Uterus (tissue), 4 donors: ENCODE results near the gene SHC1. TPM values are rescaled to one million over a fixed set of nuclear protein-coding genes. Genes with fewer than 3 reads are reported as not detected.

Experiments used
- DNase-seq, 2 donors: peaks; one replicate each; pipeline ENCODE4 v3.0.0-alpha.2; 2019 to 2020
- H3K27ac ChIP-seq, 2 donors: fragments of 200-600 bp; sonication (generic); 1 replicate in 1 of 2; 2 replicates in 1 of 2; pipeline ENCODE4 v1.5.1; 2016 to 2018
- H3K27me3 ChIP-seq, 2 donors: fragments of 200-600 bp; sonication (generic); one replicate each; pipeline ENCODE4 v1.5.1; 2018 to 2019; ENCODE audit warnings: control low read depth in 1 of 2
- H3K36me3 ChIP-seq, 2 donors: fragments of 200-600 bp; sonication (generic); one replicate each; pipeline ENCODE4 v1.5.1; 2019; ENCODE audit warnings: control low read depth in 1 of 2
- H3K4me1 ChIP-seq, 2 donors: fragments of 200-600 bp; sonication (generic); one replicate each; pipeline ENCODE4 v1.5.1; 2018 to 2019; ENCODE audit warnings: control low read depth in 1 of 2
- H3K4me3 ChIP-seq, 2 donors: fragments of 200-600 bp; sonication (generic); 1 replicate in 1 of 2; 2 replicates in 1 of 2; pipeline ENCODE4 v1.5.1; 2018 to 2019; ENCODE audit warnings: mild to moderate bottlenecking in 1 of 2
- H3K9me3 ChIP-seq, 2 donors: fragments of 200-600 bp; sonication (generic); one replicate each; pipeline ENCODE4 v1.5.1; 2019; ENCODE audit warnings: control low read depth in 1 of 2
- POLR2A ChIP-seq, 2 donors: fragments of 450-650 bp; IDR thresholded peaks; one replicate each; pipeline ENCODE4 v1.6.1; 2016; ENCODE audit warnings: antibody characterized with exemption in 2 of 2, mild to moderate bottlenecking in 1 of 2, moderate library complexity in 1 of 2
- intact Hi-C: fragments of 100-400 bp; cut with DNase I; formaldehyde crosslinking; loops from one replicate; pipeline ENCODE4 v1.15.1; 2023; ENCODE audit warnings: low total_unique reads
- total RNA-seq, 4 donors: library from RNA; depleted of rRNA in 3 of 4; stranded (reverse); fragments of >200 nt in 3 of 4; gene quantifications; one replicate each; pipeline versions ENCODE4 v1.1.0 to v1.2.4, GENCODE V29; 2014 to 2023
- TF ChIP-seq, protein P1 (sequence below), 4 experiments: fragments of 200-600 bp in 2 of 4; fragments of 450-650 bp in 2 of 4; sonication (generic) in 2 of 4; IDR thresholded peaks; one replicate each; pipeline ENCODE4 v1.5.1; 2016 to 2019; ENCODE audit warnings: antibody characterized with exemption in 4 of 4, mild to moderate bottlenecking in 2 of 4, moderate library complexity in 1 of 4
- donor health status: DM: yes; HTN: yes; CAD: no.

SHC1 gene
- total RNA-seq, 4 donors from 2014 or later = 93.5 to 149 (median 101) TPM

DNA sequence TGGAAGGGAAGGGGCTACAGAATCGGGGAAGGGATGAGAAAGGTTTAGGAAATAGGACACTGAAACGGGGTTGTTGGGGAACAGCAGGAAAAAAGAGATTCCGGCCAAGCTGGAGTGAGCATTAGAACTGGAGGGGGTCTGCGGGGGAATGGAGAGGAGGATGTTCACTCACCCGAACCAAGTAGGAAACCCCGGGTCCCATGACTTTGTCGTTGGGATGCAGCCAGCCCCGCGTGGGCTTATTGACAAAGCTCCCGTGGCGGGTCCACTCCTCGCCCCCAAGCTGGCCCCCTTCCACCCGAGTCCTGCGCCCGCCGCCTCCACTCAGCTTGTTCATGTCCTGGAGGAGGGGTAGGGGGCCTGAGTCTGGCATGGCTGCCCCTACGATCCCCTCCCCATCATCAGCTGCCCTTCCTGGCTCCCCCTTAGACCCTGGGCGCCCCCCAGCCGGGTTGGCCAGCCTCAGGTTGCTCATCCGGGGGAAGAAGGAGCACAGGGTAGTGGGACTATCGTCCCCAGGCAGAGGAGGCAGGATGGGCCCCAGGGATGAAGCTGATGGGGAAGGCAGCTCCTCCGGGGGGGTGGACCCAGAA lies 591 bp downstream of the SHC1 start:
- no peak for TF ChIP-seq POLR2A (IDR thresholded peaks at IDR 0.05)
- TF ChIP-seq, protein P1, sequence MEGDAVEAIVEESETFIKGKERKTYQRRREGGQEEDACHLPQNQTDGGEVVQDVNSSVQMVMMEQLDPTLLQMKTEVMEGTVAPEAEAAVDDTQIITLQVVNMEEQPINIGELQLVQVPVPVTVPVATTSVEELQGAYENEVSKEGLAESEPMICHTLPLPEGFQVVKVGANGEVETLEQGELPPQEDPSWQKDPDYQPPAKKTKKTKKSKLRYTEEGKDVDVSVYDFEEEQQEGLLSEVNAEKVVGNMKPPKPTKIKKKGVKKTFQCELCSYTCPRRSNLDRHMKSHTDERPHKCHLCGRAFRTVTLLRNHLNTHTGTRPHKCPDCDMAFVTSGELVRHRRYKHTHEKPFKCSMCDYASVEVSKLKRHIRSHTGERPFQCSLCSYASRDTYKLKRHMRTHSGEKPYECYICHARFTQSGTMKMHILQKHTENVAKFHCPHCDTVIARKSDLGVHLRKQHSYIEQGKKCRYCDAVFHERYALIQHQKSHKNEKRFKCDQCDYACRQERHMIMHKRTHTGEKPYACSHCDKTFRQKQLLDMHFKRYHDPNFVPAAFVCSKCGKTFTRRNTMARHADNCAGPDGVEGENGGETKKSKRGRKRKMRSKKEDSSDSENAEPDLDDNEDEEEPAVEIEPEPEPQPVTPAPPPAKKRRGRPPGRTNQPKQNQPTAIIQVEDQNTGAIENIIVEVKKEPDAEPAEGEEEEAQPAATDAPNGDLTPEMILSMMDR (IDR thresholded peaks at IDR 0.05) = no peak
- no peaks in the 10 kb centered on the region for H3K36me3 ChIP-seq
- H3K4me3 ChIP-seq = peak overlapping the region; percentile 30 to 37
- DNase-seq = peak; percentile 56 to 58
- H3K27me3 ChIP-seq = no peaks in the 10 kb centered on the region
- peaks cover 3 to 8% of the 10 kb centered on the region in 2 donors for H3K4me1 ChIP-seq
- H3K9me3 ChIP-seq = no peaks in the 10 kb centered on the region
- intact Hi-C loops = no loop called here
- H3K27ac ChIP-seq = peak overlapping the region; percentile 99

DNA sequence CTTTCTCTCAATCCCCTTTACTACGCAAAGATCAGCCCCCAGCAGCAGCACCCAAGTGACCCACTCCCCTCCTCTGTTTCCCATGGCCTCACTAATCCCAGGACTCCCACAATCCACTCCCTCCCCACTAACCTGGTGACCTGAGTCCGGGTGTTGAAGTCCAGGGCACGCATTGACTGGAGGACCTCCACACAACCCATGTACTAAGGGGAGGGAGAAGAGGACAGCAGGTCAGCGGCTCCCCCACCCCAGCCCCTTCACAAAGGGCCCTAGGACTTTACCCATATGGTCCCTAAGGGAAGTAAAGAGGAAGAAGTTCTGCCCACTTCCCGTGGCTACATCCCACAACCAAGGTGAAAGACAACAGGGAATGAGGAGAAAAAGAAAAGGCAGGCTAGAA lies 1.3 kb downstream of the SHC1 start:
- TF ChIP-seq POLR2A (IDR thresholded peaks at IDR 0.05) = no peak
- TF ChIP-seq, protein P1 (IDR thresholded peaks at IDR 0.05) = no peak
- no peaks in the 10 kb centered on the region for H3K36me3 ChIP-seq
- H3K9me3 ChIP-seq = no peaks in the 10 kb centered on the region
- H3K27ac ChIP-seq = peak overlapping the region; percentile 99
- H3K4me1 ChIP-seq = peaks cover 3 to 8% of the 10 kb centered on the region in 2 donors
- H3K4me3 ChIP-seq = peak overlapping the region in 1 of 2 donors; percentile 37
- DNase-seq = no peak
- intact Hi-C loops = no loop called here
- H3K27me3 ChIP-seq = no peaks in the 10 kb centered on the region

DNA sequence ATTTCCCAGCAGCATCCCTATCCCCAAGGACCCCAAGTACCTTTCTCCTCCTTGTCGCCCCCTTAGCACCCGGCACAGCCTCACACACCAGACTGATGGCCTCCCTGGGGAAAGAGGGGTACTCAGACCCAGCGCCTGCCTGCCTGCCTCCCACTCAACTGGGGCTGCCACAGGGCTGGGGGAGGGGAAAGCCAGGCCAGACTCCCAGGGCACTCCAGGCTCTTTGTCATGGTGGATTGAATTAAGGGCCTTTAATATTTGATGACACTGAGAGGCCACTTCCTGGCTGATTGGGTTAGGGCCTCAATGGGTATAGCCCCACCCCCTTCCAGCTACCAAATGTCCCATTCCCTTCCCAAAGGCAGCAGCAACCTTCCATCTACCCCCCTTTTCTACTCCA lies 1.8 kb downstream of the SHC1 start:
- Histone ChIP-seq H3K27ac (peak overlapping the region; percentile 99), H3K9me3 (no peaks in the 10 kb centered on the region), H3K4me1 (peaks cover 3 to 8% of the 10 kb centered on the region in 2 donors), H3K4me3 (no peak overlapping the region), H3K27me3 (no peaks in the 10 kb centered on the region), H3K36me3 (no peaks in the 10 kb centered on the region)
- DNase-seq = no peak
- TF ChIP-seq POLR2A (IDR thresholded peaks at IDR 0.05) = no peak
- TF ChIP-seq, protein P1 (IDR thresholded peaks at IDR 0.05) = no peak
- intact Hi-C loops = no loop called here

DNA sequence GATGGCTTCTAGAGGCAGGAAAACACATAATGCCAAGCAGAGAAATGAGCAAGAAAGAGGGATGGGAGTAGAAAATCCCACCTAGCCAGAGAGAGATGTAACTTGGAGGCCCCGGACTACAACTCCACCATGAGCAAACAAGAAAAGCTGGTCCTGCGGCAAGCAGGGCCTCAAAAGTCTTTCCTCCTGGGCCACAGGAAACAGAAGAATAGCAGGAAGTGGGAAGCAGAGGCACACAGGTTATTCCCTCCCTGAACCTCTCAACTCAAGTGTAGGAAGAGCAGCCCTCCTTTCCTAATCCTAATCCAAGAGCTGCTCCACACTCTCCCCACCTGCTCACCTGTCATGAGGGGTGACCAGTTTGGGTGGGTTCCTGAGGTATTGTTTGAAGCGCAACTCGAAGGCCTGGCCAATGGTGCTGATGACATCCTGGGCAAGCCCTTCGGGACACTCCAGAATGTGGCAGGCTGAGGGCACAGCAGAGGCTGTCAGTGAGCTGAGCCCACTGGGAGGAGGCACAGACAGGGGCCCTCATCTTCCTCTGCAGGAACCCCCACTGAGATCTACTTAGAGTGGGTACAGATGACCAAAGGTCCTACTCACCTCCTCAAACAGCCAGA lies 3.1 kb downstream of the SHC1 start:
- Histone ChIP-seq H3K4me3 (no peak overlapping the region), H3K27me3 (no peaks in the 10 kb centered on the region), H3K36me3 (no peaks in the 10 kb centered on the region), H3K9me3 (no peaks in the 10 kb centered on the region), H3K27ac (peak overlapping the region in 1 of 2 donors; percentile 33), H3K4me1 (peaks cover 7 to 8% of the 10 kb centered on the region in 2 donors)
- intact Hi-C loops = no loop called here
- TF ChIP-seq, protein P1 (IDR thresholded peaks at IDR 0.05) = no peak
- TF ChIP-seq POLR2A (IDR thresholded peaks at IDR 0.05) = no peak
- DNase-seq = no peak

DNA sequence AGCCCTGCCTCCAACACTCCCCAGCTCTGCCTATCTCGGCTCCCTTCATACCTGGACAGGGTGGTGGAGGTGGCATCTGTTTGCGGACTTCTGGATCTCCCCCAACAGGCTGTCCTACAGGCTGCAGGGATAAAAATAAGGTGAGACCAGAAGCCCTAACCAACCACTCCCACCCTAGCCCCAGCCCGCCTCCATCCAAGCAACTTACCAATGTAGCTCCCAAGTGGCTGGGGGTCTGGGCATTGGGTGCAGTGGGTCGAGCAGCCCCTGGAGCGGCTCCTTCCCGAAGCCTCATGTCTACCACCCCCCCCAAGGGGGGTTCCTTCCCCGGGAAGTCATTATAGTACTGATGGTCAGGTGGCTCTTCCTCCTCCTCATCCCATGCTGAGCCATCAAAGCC lies 4.4 kb downstream of the SHC1 start:
- TF ChIP-seq, protein P1 (IDR thresholded peaks at IDR 0.05) = no peak
- no peak for TF ChIP-seq POLR2A (IDR thresholded peaks at IDR 0.05)
- H3K27ac ChIP-seq = no peak overlapping the region
- intact Hi-C loops = no loop called here
- H3K9me3 ChIP-seq = no peaks in the 10 kb centered on the region
- no peak overlapping the region for H3K4me3 ChIP-seq
- peaks cover 3 to 7% of the 10 kb centered on the region in 2 donors for H3K4me1 ChIP-seq
- H3K36me3 ChIP-seq = no peaks in the 10 kb centered on the region
- H3K27me3 ChIP-seq = no peaks in the 10 kb centered on the region
- DNase-seq = no peak
